Measurements from ENCODE around the gene UPB1.

- no peak for TF ChIP-seq POLR2A (IDR thresholded peaks at IDR 0.05; ENCODE audit: low read length)
- TF ChIP-seq GATA1 (IDR thresholded peaks at IDR 0.05; ENCODE audit: low read depth, low read length), result no peak
These were observed 20.9 kb upstream of the UPB1 start for GRCh38 chr22:24474221-24474620.
